Spleen (tissue), 11 donors: ENCODE results near the gene NDUFB8. TPM values are rescaled to one million over a fixed set of nuclear protein-coding genes. Genes with fewer than 3 reads are reported as not detected.

ENCODE experiments used
- DNase-seq: peaks from one replicate; pipeline ENCODE4 v3.0.0-alpha.2; 2020
- H3K27ac ChIP-seq, 8 donors: fragments of 200-600 bp; sonication (generic) in 7 of 8; 1 replicate in 4 of 8; 2 replicates in 4 of 8; pipeline versions ENCODE4 v1.5.0 to v1.8.0; 2016 to 2021; ENCODE audit warnings: inconsistent platforms in 4 of 8, mild to moderate bottlenecking in 4 of 8, moderate library complexity in 1 of 8
- H3K27me3 ChIP-seq, 7 donors: fragments of 200-600 bp; sonication (generic) in 6 of 7; replicated peaks in 1 of 7; 1 replicate in 4 of 7; 2 replicates in 3 of 7; pipeline versions ENCODE4 v1.5.0 to v1.8.0; 2016 to 2021; ENCODE audit warnings: inconsistent platforms in 3 of 7, mild to moderate bottlenecking in 1 of 7
- H3K36me3 ChIP-seq, 6 donors: fragments of 200-600 bp; sonication (generic) in 5 of 6; 1 replicate in 4 of 6; 2 replicates in 2 of 6; pipeline versions ENCODE4 v1.5.0 to v1.8.0; 2016 to 2021; ENCODE audit warnings: inconsistent platforms in 2 of 6
- H3K4me1 ChIP-seq, 6 donors: fragments of 200-600 bp; sonication (generic) in 5 of 6; 1 replicate in 3 of 6; 2 replicates in 3 of 6; pipeline versions ENCODE4 v1.5.0 to v1.8.0; 2016 to 2021; ENCODE audit warnings: inconsistent platforms in 3 of 6
- H3K4me3 ChIP-seq, 8 donors: fragments of 200-600 bp; sonication (generic) in 7 of 8; 1 replicate in 4 of 8; 2 replicates in 4 of 8; pipeline versions ENCODE4 v1.5.0 to v1.8.0; 2016 to 2021; ENCODE audit warnings: inconsistent platforms in 4 of 8, mild to moderate bottlenecking in 4 of 8, moderate library complexity in 2 of 8
- H3K9me3 ChIP-seq, 8 donors: fragments of 200-600 bp; sonication (generic) in 7 of 8; 1 replicate in 4 of 8; 2 replicates in 4 of 8; pipeline versions ENCODE4 v1.5.0 to v1.8.0; 2016 to 2021; ENCODE audit warnings: inconsistent platforms in 4 of 8
- POLR2A ChIP-seq, 3 donors: fragments of 450-650 bp; IDR thresholded peaks; one replicate each; pipeline ENCODE4 v1.5.1; 2017; ENCODE audit warnings: antibody characterized with exemption in 3 of 3, mild to moderate bottlenecking in 1 of 3
- POLR2AphosphoS5 ChIP-seq, 3 donors: sonication (generic); formaldehyde crosslinking; IDR thresholded peaks; one replicate each; pipeline ENCODE4 v1.5.1; 2017; ENCODE audit warnings: antibody characterized with exemption in 3 of 3
- WGBS, 5 donors: extraction: QIAGEN DNeasy Blood & Tissue Kit in 3 of 5; methylation state at CpG; one replicate each; pipeline versions ENCODE4 v1.1.5 to v1.1.7; 2013 to 2018; 5-methylcytosine and 5-hydroxymethylcytosine counted together
- intact Hi-C: fragments of 100-400 bp; cut with DNase I; formaldehyde crosslinking; loops from one replicate; pipeline ENCODE4 v1.15.0; 2023; ENCODE audit warnings: low total_unique reads
- polyA plus RNA-seq, 3 donors: library from polyadenylated mRNA; stranded (reverse); fragments of 200-250 nt; gene quantifications; one replicate each; pipeline ENCODE4 v1.2.1, GENCODE V29; 2013
- total RNA-seq, 7 donors: library from RNA; depleted of rRNA in 3 of 7; stranded (reverse); fragments of >200 nt in 3 of 7; fragmentation: NEBNext Ultra II Directional in 4 of 7; extraction: Animal tissue kit (Norgen Biotek cat#: 25700) in 4 of 7; gene quantifications; one replicate each; pipeline versions ENCODE4 v1.1.0 to v1.2.1, GENCODE V29; 2016 to 2021
- TF ChIP-seq, protein P1 (sequence below), 11 experiments: fragments of 200-600 bp in 7 of 11; fragments of 450-650 bp in 4 of 11; sonication (generic) in 4 of 11; IDR thresholded peaks in 8 of 11; conservative IDR thresholded peaks in 3 of 11; 1 replicate in 7 of 11; 2 replicates in 4 of 11; pipeline versions ENCODE4 v1.4.0 to v1.8.0; 2016 to 2021; ENCODE audit warnings: antibody characterized with exemption in 11 of 11, inconsistent platforms in 4 of 11, mild to moderate bottlenecking in 1 of 11
- donor health status: healthy with polysubstance abuse.
- donor health status: DM: no; HTN: no; CAD: no; lungs with moderate emphysema.
- donor health status: DM: no; HTN: no; CAD: no.
- donor health status: Bipolar disorder and iron deficiency.
- donor health status: healthy.
- donor health status: DM: no; HTN: no; CAD: no.
- donor health status: DM: yes; HTN: yes; CAD: no.

Gene NDUFB8
- total and polyA plus RNA-seq, 10 donors = 96.2 to 261 (median 135) TPM

DNA sequence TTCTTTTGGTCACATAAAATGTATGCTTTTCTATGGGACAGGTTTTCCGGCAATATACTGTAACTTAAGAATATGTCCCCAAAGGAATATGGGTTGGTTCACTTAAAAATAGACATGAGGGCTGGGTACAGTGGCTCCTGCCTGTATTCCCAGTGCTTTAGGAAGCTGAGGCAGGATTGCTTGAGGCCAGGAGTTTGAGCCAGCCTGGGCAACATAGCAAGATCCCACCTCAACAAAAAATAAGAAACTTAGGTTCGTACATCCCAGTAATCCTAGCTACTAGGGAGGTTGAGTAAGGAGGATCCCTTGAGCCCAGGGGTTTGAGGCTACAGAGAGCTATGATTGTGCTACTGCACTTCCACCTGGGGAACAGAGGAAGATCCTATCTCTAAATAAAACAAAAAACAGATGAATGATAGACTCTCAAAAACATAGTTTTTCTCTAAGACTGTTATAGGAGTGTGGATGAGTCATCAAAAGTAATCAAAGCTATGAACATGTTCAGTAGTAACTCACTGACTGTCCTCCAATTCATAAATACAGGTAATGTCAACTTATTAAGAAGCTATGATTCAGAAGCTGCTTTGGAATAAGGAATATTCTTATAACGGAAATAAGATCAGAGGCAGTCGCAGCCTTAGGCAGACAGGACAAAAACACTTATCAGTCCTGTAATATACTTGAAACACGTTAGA lies 7.4 kb downstream of the NDUFB8 start:
- Histone ChIP-seq H3K27me3 (peaks cover 0 to 12% (median 4%) of the 10 kb centered on the region in 7 donors), H3K4me3 (no peak overlapping the region), H3K27ac (no peak overlapping the region), H3K36me3 (peaks cover 0 to 63% (median 44%) of the 10 kb centered on the region in 6 donors), H3K9me3 (no peaks in the 10 kb centered on the region), H3K4me1 (peaks cover 0 to 34% (median 19%) of the 10 kb centered on the region in 6 donors)
- intact Hi-C loops = no loop called here
- WGBS, 5 donors = 83 to 93% (median 90%) methylated on average over 5 of the region's 5 CpGs
- DNase-seq = no peak
- TF ChIP-seq, protein P1, sequence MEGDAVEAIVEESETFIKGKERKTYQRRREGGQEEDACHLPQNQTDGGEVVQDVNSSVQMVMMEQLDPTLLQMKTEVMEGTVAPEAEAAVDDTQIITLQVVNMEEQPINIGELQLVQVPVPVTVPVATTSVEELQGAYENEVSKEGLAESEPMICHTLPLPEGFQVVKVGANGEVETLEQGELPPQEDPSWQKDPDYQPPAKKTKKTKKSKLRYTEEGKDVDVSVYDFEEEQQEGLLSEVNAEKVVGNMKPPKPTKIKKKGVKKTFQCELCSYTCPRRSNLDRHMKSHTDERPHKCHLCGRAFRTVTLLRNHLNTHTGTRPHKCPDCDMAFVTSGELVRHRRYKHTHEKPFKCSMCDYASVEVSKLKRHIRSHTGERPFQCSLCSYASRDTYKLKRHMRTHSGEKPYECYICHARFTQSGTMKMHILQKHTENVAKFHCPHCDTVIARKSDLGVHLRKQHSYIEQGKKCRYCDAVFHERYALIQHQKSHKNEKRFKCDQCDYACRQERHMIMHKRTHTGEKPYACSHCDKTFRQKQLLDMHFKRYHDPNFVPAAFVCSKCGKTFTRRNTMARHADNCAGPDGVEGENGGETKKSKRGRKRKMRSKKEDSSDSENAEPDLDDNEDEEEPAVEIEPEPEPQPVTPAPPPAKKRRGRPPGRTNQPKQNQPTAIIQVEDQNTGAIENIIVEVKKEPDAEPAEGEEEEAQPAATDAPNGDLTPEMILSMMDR (IDR thresholded peaks at IDR 0.05 in 8 of 11, conservative IDR thresholded peaks at IDR 0.05 in 3 of 11) = no peak
- TF ChIP-seq POLR2AphosphoS5 (IDR thresholded peaks at IDR 0.05) (no peak), POLR2A (IDR thresholded peaks at IDR 0.05) (no peak)

DNA sequence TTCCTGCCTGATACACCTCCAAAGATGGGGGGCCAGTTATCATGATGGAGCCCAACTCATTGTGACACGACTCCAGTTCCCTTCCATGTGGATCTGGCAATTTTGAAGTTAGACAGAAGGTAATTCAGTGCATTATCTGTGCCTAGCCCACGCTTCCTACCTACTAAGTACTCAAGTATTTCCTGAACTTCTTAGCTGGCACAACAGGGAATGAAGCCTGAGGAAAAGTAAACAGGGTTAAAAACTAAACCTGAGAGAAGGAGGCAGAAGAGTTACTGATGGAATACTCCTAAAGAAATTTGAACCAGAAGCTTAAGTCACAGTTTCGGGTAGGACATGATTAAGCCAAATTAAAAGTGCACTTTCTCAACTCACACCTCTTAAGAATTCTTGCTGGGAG lies 8.9 kb downstream of the NDUFB8 start:
- intact Hi-C loops = no loop called here
- 78 to 93% (median 85%) methylated on average over 3 of the region's 3 CpGs for WGBS, 5 donors

DNA sequence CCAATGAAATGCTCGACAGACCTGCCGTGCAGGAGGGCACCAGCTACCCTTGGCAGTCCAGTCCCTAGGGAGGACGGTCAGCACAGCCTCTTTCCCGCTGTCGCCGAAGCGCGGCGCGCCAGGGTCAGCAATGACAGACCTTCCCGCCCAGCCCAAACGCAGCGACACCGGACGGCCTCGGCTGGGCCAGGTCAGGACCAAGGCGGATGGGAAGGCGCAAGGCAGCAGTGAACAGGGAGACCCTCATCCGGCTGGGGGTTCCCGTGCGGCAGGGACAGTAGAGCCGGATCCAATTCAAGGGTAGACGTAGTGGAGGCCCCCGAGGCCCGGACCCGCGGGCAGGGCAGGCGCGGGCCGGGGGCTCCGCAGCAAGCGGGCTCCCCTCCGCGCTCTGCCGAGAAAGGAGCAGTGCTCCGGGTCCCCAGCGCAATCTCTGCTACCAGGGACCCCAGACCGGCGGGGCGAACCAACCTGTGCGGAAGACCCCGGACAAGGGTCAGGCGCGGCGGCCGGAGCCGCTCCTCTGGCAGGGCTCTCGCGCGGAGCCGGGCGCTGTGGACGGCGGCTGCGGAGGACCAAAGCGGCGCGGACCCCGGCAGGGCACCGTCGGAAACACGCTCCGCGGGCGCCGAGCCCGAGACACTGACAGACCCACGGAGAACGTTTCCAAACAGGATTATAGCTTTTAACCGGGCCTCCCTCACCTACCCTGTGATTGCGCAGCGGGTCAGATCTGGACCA lies 10.2 kb downstream of the NDUFB8 start, which contains the start of gene SEC31B:
Gene SEC31B, minus strand, starts transcription at position 551 of the 741 bp plus-strand sequence. CDS start 2,909 bp downstream, outside the sequence.
- Histone ChIP-seq H3K27me3 (peaks cover 0 to 12% (median 4%) of the 10 kb centered on the region in 7 donors), H3K9me3 (no peaks in the 10 kb centered on the region), H3K4me3 (peak within 1 kb of the TSS in 7 of 8 donors; percentile 19 to 65 (median 34)), H3K36me3 (peaks cover 0 to 51% (median 22%) of the 10 kb centered on the region in 6 donors), H3K27ac (peak within 1 kb of the TSS in 1 of 8 donors; percentile 17), H3K4me1 (peaks cover 0 to 19% (median 16%) of the 10 kb centered on the region in 6 donors)
- intact Hi-C loops = loop anchor here (5.0 kb wide), 1 partner anchor 82 kb away; no protein-coding TSS in a partner anchor
- 20 to 40% (median 24%) methylated on average over 48 to 72 of the region's 72 CpGs for WGBS, 5 donors
- DNase-seq = peak; percentile 82
- TF ChIP-seq POLR2A (IDR thresholded peaks at IDR 0.05) = no peak
- peak in 2 of 3 donors; percentile 47 to 73 for TF ChIP-seq POLR2AphosphoS5 (IDR thresholded peaks at IDR 0.05)

More for the DNA sequence above, 8.9 kb downstream of the NDUFB8 start:
- DNase-seq = no peak
- no peak overlapping the region for H3K27ac ChIP-seq
- no peak overlapping the region for H3K4me3 ChIP-seq
- H3K27me3 ChIP-seq = peaks cover 0 to 12% (median 4%) of the 10 kb centered on the region in 7 donors
- H3K36me3 ChIP-seq = peaks cover 0 to 54% (median 31%) of the 10 kb centered on the region in 6 donors
- TF ChIP-seq, protein P1 (IDR thresholded peaks at IDR 0.05 in 8 of 11, conservative IDR thresholded peaks at IDR 0.05 in 3 of 11) = no peak
- TF ChIP-seq POLR2A (IDR thresholded peaks at IDR 0.05) (no peak), POLR2AphosphoS5 (IDR thresholded peaks at IDR 0.05) (no peak)
- H3K9me3 ChIP-seq = no peaks in the 10 kb centered on the region
- H3K4me1 ChIP-seq = peaks cover 0 to 20% (median 16%) of the 10 kb centered on the region in 6 donors

DNA sequence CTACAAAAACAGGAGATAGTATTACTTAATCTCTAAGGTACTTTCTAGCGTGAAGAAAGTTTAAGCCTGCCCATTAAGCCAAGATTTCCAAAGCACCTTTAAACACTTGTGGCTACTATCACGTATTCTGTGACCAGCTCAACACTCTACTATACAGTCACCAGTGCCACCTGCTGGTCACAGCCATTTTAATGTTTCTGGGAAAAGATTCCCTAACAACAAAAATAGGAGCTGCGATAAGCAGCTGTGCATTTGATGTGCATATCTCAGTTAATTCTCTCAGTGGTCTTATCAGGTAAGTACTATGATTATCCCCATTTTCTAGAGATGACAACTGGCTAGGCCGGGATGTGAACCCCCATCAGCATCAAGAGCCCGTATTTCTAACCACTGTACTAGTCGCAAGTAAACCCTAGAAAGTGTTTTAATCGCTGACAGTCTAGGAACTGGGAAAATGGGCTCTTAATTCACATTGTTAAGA lies 10.9 kb downstream of the NDUFB8 start:
- Histone ChIP-seq H3K36me3 (peaks cover 0 to 44% (median 15%) of the 10 kb centered on the region in 6 donors), H3K9me3 (no peaks in the 10 kb centered on the region), H3K27ac (no peak overlapping the region), H3K4me1 (peaks cover 0 to 19% (median 16%) of the 10 kb centered on the region in 6 donors), H3K4me3 (peak overlapping the region in 5 of 8 donors; percentile 26 to 65 (median 39)), H3K27me3 (peaks cover 0 to 12% (median 4%) of the 10 kb centered on the region in 7 donors)
- WGBS, 5 donors = 14 to 27% (median 24%) methylated on average over 7 of the region's 7 CpGs
- intact Hi-C loops = loop anchor here (5.0 kb wide), 1 partner anchor 82 kb away; no protein-coding TSS in a partner anchor
- TF ChIP-seq, protein P1 (IDR thresholded peaks at IDR 0.05 in 8 of 11, conservative IDR thresholded peaks at IDR 0.05 in 3 of 11) = peak; percentile 40 to 73 (median 64)
- TF ChIP-seq POLR2A (IDR thresholded peaks at IDR 0.05) = no peak
- no peak for TF ChIP-seq POLR2AphosphoS5 (IDR thresholded peaks at IDR 0.05)
- DNase-seq = no peak
